Mononuclear cell (primary cell): ENCODE data around the gene VPS54. TPM values are rescaled to one million over a fixed set of nuclear protein-coding genes. Genes with fewer than 3 reads are reported as not detected.
"Not testable (repeated sequence)": the region's sequence is repeated elsewhere in the genome, so short reads cannot be mapped to it uniquely, and the experiment has no call there.

Source experiments
- H3K27me3 ChIP-seq: 2 replicates; pipeline ENCODE4 v1.6.0; 2011; ENCODE audit warnings: low read length, control low read depth; ENCODE audit not compliant: insufficient read depth
- H3K4me1 ChIP-seq: 2 replicates; pipeline ENCODE4 v1.5.1; 2011; ENCODE audit warnings: mild to moderate bottlenecking, low read length, control low read depth; ENCODE audit not compliant: insufficient read depth
- H3K4me3 ChIP-seq: 2 replicates; pipeline ENCODE4 v1.5.1; 2011; ENCODE audit warnings: mild to moderate bottlenecking, low read length, moderate library complexity
- H3K9me3 ChIP-seq: 2 replicates; pipeline ENCODE4 v1.5.1; 2011; ENCODE audit warnings: low read depth, mild to moderate bottlenecking, control low read depth, low read length
- total RNA-seq: library from RNA; depleted of rRNA; stranded (reverse); fragments of >200 nt; gene quantifications from one replicate; pipeline ENCODE4 v1.2.3, GENCODE V29; 2012

The VPS54 gene
- total RNA-seq, 1 donor, result 13.4 TPM

- not testable (repeated sequence) for H3K27me3 ChIP-seq, H3K4me3 ChIP-seq, H3K9me3 ChIP-seq, H3K4me1 ChIP-seq
Observed at GRCh38 chr2:63932104-63932503, 87.1 kb downstream of the VPS54 start.

DNA sequence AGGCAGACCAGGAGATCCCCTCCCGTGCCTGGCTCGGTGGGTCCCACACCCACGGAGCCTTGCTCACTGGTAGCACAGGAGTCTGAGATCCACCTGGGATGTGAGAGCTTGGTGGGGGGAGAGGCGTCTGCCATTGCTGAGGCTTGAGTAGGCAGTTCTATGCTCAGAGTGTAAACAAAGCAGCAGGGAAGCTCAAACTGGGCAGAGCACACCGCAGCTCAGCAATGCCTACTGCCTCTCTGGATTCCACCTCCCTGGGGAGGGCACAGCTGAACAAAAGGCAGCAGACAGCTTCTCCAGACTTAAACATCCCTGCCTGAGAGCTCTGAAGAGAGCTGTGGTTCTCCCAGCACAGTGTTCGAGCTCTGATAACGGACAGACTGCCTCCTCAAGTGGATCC is 92.4 kb downstream of the VPS54 start:
- no peak overlapping the region for H3K4me3 ChIP-seq
- H3K4me1 ChIP-seq, result no peaks in the 10 kb centered on the region
- no peaks in the 10 kb centered on the region for H3K9me3 ChIP-seq
- H3K27me3 ChIP-seq, result no peaks in the 10 kb centered on the region

GRCh38 chr2:63914311-63914710 is 104.9 kb downstream of the VPS54 start:
- Histone ChIP-seq H3K27me3 (no peaks in the 10 kb centered on the region), H3K4me3 (no peak overlapping the region), H3K9me3 (no peaks in the 10 kb centered on the region), H3K4me1 (no peaks in the 10 kb centered on the region)

GRCh38 chr2:63903003-63903402 is 116.2 kb downstream of the VPS54 start:
- no peaks in the 10 kb centered on the region for H3K4me1 ChIP-seq
- no peak overlapping the region for H3K4me3 ChIP-seq
- peaks cover 19% of the 10 kb centered on the region for H3K9me3 ChIP-seq
- no peaks in the 10 kb centered on the region for H3K27me3 ChIP-seq

GRCh38 chr2:63902149-63902548 is 117.1 kb downstream of the VPS54 start:
- H3K27me3 ChIP-seq, result no peaks in the 10 kb centered on the region
- no peaks in the 10 kb centered on the region for H3K4me1 ChIP-seq
- no peak overlapping the region for H3K4me3 ChIP-seq
- peaks cover 19% of the 10 kb centered on the region for H3K9me3 ChIP-seq

GRCh38 chr2:63899639-63900038 is 119.6 kb downstream of the VPS54 start:
- Histone ChIP-seq H3K9me3 (peaks cover 10% of the 10 kb centered on the region), H3K4me1 (no peaks in the 10 kb centered on the region), H3K27me3 (no peaks in the 10 kb centered on the region), H3K4me3 (no peak overlapping the region)

DNA sequence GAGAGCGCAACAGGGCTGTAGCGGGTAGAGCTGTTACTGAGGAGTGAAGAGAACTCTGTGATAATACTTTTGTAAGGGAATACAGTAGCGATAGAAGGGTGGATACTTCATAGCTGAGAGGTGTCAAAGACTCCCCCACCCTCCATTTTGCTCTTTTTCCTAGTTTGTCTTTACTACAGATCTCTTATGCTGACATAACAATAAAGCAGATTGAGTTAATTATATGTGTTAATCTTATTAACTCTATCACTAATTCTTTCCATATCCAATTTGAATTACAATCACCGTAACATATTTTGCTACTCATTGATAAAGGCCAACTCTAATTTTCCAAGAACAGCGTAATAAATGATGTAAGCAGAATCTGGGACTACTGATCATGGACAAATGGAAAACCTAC is 120.4 kb downstream of the VPS54 start:
- no peaks in the 10 kb centered on the region for H3K27me3 ChIP-seq
- H3K9me3 ChIP-seq, result peaks cover 10% of the 10 kb centered on the region
- H3K4me1 ChIP-seq, result no peaks in the 10 kb centered on the region
- no peak overlapping the region for H3K4me3 ChIP-seq

DNA sequence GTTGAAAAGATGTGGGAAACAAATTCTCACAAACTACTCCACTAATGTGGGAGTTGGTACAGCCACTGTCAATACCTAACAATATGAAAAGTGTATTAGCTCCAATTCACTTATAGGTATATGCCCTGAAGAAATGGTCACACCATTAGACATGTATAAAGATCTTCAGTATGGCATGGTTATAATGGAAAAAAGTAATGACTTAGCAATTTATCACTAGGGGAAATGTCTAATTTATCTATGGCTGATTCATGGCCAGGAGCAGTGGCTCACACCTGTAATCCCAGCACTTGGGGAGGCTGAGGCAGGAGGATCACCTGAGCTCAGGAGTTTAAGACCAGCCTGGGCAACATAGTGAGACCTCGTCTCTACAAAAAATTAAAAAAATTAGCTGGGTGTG is 125.1 kb downstream of the VPS54 start:
- Histone ChIP-seq H3K4me3 (no peak overlapping the region), H3K4me1 (no peaks in the 10 kb centered on the region), H3K27me3 (no peaks in the 10 kb centered on the region), H3K9me3 (no peaks in the 10 kb centered on the region)

GRCh38 chr2:63893163-63893562 is 126.1 kb downstream of the VPS54 start:
- H3K4me3 ChIP-seq, result no peak overlapping the region
- H3K4me1 ChIP-seq, result no peaks in the 10 kb centered on the region
- H3K9me3 ChIP-seq, result no peaks in the 10 kb centered on the region
- no peaks in the 10 kb centered on the region for H3K27me3 ChIP-seq

DNA sequence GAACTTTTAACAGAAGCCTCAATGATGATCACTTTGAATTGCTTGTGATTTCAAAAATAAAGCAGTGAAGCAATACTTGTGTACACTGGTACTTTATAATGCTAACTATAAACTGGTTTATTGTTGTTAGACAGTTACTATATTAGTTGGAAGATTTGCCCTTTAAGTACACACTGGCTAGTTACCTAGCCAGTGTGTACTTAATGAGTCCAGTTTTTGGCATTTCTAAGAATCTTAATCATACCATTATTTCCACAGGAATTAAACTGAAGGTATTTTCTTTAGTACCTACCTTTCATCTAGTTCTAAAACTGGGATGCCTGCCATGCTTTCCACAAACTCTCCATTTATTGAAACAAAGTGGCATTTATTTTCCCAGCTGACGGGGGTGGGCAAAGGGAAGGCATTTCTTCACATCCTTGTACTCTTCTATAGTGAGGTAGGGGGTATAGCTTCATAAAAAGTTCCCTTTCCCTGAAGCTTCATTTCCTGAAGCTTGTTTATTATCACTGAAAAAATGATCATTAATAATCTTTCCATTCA is 127.7 kb downstream of the VPS54 start:
- Histone ChIP-seq H3K4me3 (no peak overlapping the region), H3K27me3 (no peaks in the 10 kb centered on the region), H3K4me1 (no peaks in the 10 kb centered on the region), H3K9me3 (no peaks in the 10 kb centered on the region)

GRCh38 chr2:63890678-63891077 is 128.6 kb downstream of the VPS54 start:
- H3K4me3 ChIP-seq, result no peak overlapping the region
- no peaks in the 10 kb centered on the region for H3K27me3 ChIP-seq
- no peaks in the 10 kb centered on the region for H3K9me3 ChIP-seq
- H3K4me1 ChIP-seq, result no peaks in the 10 kb centered on the region

DNA sequence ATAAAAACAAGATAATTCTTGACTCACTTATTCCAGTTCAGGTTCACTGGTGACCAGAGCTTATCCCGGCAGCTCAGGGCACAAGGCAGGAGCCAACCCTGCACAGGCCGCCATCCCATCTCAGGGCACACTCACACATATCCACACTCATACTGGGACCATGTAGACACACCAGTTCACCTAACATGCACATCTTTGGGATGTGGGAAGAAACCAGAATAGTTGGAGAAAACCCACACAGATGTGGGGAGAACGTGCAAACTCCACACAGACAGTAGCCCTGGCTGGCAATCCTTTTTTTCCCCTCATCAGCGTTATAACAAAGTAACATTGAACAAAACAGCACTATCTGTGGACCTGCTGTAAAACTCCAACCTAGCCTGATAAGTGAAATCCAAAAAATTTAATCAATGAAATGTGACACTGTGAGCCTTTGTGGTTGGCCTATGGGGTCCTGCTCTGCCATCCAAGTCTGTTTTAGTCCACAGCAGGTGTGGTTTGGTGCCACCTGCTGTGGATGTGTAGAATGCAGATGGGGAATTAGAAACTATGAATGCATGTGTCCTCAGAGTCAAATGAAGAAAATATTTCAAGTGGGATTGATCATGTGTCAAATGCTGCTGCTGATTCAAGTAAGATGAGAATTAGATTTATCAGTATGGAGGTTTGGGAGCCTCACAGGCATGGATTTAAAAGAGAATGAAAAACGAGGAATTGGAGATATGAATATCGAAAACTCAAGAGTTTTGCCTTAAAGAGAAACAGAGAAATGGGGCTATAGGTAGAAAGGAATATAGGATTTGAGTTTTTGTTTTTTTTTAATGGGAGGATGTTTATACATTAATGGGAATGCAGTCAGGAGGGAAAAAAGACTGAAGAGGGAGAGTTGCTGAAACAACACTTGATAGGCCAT is 130.5 kb downstream of the VPS54 start:
- H3K4me1 ChIP-seq, result no peaks in the 10 kb centered on the region
- H3K9me3 ChIP-seq, result no peaks in the 10 kb centered on the region
- H3K27me3 ChIP-seq, result no peaks in the 10 kb centered on the region
- no peak overlapping the region for H3K4me3 ChIP-seq

GRCh38 chr2:63888053-63888452 is 131.2 kb downstream of the VPS54 start:
- no peak overlapping the region for H3K4me3 ChIP-seq
- H3K4me1 ChIP-seq, result no peaks in the 10 kb centered on the region
- H3K9me3 ChIP-seq, result no peaks in the 10 kb centered on the region
- H3K27me3 ChIP-seq, result no peaks in the 10 kb centered on the region

DNA sequence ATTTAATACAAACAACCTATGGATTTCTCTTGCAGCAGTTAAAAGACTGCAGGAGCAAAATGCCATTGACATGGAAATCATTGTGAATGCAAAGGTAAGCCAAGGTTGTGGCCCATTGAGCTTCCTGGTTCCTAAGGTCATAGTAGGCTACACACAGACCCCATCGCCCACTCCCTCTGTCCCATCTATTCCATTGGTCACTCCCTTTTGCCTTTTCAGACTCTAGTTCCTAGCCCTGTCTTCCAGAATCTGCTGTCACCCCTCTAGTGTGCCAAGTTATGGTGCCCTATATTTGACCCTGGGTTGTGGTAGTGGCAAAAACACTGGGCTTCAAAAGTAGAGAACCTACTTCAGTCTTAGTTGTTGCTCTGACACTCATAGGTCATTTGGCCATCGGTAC is 132.8 kb downstream of the VPS54 start:
- no peaks in the 10 kb centered on the region for H3K9me3 ChIP-seq
- H3K27me3 ChIP-seq, result no peaks in the 10 kb centered on the region
- H3K4me1 ChIP-seq, result no peaks in the 10 kb centered on the region
- H3K4me3 ChIP-seq, result no peak overlapping the region

DNA sequence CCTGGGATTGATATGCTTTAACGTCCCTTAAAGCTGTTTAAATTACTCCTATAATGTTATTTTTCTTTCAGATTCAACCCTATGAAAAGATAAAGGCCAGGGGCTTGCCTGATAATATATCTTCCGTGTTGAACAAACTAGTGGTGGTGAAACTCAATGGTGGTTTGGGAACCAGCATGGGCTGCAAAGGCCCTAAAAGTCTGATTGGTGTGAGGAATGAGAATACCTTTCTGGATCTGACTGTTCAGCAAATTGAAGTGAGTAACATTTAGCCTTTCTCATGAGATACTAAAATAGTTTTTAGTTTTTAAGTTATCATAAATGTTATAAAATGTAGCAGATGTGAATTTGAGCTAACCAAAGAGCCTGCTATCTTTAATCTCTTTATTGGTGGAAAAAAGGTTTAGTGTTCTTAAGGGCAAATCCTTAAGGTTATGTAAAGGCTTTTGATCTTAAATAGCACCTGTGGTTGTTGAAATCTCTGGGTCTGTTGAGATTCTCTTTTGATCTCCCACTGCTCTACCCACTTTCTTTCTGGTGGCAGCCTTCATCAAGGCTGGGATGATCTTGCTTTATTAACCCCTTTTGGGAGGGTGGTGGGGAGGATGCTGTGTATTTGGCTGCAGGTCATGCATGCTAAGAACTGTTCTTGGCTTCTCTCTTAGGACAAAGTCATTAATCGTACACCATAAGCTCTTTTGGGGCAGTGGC is 136.7 kb downstream of the VPS54 start:
- Histone ChIP-seq H3K9me3 (no peaks in the 10 kb centered on the region), H3K4me1 (no peaks in the 10 kb centered on the region), H3K4me3 (no peak overlapping the region), H3K27me3 (no peaks in the 10 kb centered on the region)
